Uterine smooth muscle cell (primary cell): Measurements from ENCODE around the gene AP3B2. TPM values are rescaled to one million over a fixed set of nuclear protein-coding genes. Genes with fewer than 3 reads are reported as not detected.

Source experiments
- total RNA-seq: library from RNA; depleted of rRNA; stranded (reverse); fragments of >200 nt; gene quantifications from 2 replicates; pipeline ENCODE4 v1.2.3, GENCODE V29; 2014

The AP3B2 gene, protein sequence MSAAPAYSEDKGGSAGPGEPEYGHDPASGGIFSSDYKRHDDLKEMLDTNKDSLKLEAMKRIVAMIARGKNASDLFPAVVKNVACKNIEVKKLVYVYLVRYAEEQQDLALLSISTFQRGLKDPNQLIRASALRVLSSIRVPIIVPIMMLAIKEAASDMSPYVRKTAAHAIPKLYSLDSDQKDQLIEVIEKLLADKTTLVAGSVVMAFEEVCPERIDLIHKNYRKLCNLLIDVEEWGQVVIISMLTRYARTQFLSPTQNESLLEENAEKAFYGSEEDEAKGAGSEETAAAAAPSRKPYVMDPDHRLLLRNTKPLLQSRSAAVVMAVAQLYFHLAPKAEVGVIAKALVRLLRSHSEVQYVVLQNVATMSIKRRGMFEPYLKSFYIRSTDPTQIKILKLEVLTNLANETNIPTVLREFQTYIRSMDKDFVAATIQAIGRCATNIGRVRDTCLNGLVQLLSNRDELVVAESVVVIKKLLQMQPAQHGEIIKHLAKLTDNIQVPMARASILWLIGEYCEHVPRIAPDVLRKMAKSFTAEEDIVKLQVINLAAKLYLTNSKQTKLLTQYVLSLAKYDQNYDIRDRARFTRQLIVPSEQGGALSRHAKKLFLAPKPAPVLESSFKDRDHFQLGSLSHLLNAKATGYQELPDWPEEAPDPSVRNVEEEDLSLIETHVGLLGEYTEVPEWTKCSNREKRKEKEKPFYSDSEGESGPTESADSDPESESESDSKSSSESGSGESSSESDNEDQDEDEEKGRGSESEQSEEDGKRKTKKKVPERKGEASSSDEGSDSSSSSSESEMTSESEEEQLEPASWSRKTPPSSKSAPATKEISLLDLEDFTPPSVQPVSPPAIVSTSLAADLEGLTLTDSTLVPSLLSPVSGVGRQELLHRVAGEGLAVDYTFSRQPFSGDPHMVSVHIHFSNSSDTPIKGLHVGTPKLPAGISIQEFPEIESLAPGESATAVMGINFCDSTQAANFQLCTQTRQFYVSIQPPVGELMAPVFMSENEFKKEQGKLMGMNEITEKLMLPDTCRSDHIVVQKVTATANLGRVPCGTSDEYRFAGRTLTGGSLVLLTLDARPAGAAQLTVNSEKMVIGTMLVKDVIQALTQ
- total RNA-seq = 0.22 and 0.75 TPM in 2 replicates

DNA sequence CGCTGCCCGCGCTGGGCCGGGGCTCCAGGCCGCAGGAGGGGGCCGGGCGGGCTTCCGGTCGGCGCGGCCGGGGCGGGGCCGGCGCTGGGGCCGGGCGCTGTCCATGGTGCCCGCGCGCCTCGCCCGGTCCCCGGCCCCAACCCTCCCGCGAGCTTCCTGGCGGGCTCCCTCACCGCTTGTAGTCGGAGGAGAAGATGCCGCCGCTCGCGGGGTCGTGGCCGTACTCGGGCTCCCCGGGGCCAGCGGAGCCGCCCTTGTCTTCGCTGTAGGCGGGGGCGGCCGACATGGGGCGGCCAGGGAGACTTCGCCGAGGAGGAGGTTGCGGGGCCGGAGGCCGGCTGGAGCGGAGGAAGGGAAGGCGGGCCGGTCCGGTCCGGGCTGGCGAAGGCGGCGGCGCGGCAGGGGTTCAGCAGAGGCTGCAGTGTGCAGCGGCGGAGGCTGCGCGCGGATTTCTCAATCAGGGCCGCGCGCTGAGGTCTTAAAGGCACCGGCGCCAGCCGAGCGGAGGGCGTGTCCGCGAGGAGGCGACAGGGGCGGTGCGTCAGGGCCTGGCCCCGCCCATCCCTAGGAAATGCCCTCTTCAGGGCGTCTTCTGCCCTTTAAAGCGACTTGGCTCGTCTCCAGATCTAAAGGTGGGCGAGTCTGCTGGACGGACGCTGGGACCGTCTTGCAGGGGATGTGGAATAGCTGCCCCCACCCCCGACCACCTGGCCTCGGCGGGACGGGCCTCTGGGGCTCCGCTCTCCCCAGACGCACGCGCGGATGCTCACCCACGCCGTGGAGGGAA is at the start of gene AP3B2:
TSS of gene AP3B2 (minus strand) at position 455 of the 787 bp plus-strand sequence. CDS start at position 286, 169 bp downstream.

DNA sequence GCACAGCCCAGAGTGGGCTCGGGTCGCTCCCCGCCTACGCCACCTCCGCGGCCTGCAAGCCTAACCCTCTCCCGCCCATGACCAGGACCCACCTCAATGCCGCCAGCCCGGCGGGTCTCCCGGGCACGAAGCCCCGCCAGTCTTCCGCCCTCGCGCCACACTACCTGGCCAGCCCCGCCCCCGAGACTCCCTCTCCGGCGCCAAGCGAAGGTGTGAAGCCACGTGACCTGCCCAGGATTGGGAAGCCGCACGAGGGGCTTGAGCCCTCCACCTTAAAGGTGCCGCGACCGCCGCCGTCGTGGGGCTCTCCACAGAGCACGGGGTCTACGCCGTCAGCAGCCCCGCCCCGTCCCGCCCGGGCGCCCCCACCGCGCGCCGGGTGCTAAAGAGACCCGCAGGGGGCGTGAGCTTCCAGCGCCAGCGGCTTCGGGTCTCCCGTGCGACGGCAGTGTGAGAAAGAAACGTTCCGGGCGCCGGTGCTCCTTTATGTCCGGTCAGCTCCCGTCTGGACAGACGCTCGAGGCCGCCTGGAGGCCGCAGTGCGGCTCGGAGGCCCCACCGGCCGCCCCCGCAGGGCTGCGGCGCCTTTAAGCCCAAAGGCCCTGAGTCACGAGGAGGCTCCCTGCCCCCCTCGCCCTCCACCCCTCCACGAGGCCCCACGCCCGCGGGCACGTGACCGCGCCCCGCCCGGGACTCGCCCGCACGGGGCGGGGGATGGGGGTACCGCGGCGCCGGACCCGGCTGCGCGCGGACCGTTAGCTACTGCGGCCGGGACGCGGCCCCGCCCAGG is 62.4 kb downstream of the AP3B2 start, which contains the start of gene CPEB1:
TSS of gene CPEB1 (minus strand) at position 319 of the 790 bp plus-strand sequence. CDS start 18,904 bp downstream, outside the sequence.

Other genes starting within 250 kb of the AP3B2 start
- gene RPS17, start 169.4 kb downstream of the AP3B2 start, total RNA-seq = 1,039 and 1,359 TPM in 2 replicates
- gene CPEB1, start 62.5 kb downstream of the AP3B2 start, total RNA-seq = 34.7 and 35.2 TPM in 2 replicates
- not detected in 2 replicates for gene FSD2, start 96.2 kb upstream of the AP3B2 start, total RNA-seq
- 4.4 and 4.6 TPM in 2 replicates for gene WHAMM, start 99.8 kb upstream of the AP3B2 start, total RNA-seq
- gene HOMER2, start 242.8 kb upstream of the AP3B2 start, total RNA-seq = 5.8 and 11.0 TPM in 2 replicates